ENCODE data around the gene ANK2. TPM values are rescaled to one million over a fixed set of nuclear protein-coding genes. Genes with fewer than 3 reads are reported as not detected.
A peak's percentile ranks its signal among the peaks of the same experiment; 100 is the strongest.

Gene ANK2
- total RNA-seq, 4 donors from 2014 or later, result 27.4 to 142 (median 47.2) TPM

DNA sequence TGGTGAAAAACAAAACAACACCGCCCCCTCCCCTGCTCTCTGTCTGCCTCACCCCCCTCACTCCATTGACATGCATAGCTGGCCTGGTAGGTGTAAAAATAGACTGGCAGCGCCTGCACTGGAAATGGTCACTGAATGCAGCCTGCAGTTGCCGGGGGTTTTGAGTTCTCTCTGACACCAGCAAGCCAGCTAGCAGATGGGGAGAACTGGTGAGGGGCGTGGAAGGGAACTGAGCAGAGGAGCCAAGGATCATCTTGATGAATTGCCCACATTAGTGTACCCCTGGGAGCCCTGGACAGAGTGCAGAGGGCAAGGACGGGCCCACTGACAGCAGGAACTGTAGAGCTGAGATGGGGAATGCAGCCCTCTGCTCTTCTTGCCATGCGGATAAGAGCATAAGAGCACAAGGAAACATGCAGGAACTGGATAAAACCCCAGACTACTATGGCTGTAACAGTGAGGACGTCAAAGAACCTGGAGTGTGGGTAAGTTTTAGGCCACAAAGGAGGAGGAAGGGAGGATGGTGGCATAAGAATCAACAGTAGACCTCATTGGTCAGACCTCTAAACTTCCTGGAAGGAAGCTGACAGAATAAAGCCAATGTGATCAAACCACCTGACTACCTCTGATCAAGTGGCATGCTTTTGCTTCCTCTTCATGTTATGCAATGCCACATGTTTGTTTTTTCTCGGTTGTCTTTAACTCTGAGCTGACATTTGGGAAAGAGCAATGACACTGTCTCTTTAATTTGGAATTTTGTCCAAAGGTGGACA, 96.3 kb downstream of the ANK2 start:
- Histone ChIP-seq H3K9me3 (no peaks in the 10 kb centered on the region), H3K36me3 (no peaks in the 10 kb centered on the region), H3K27me3 (no peaks in the 10 kb centered on the region), H3K4me1 (no peaks in the 10 kb centered on the region), H3K27ac (peak overlapping the region; percentile 2 to 38), H3K4me3 (peak overlapping the region in 1 of 2 donors; percentile 3)
- TF ChIP-seq, protein P1, sequence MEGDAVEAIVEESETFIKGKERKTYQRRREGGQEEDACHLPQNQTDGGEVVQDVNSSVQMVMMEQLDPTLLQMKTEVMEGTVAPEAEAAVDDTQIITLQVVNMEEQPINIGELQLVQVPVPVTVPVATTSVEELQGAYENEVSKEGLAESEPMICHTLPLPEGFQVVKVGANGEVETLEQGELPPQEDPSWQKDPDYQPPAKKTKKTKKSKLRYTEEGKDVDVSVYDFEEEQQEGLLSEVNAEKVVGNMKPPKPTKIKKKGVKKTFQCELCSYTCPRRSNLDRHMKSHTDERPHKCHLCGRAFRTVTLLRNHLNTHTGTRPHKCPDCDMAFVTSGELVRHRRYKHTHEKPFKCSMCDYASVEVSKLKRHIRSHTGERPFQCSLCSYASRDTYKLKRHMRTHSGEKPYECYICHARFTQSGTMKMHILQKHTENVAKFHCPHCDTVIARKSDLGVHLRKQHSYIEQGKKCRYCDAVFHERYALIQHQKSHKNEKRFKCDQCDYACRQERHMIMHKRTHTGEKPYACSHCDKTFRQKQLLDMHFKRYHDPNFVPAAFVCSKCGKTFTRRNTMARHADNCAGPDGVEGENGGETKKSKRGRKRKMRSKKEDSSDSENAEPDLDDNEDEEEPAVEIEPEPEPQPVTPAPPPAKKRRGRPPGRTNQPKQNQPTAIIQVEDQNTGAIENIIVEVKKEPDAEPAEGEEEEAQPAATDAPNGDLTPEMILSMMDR (IDR thresholded peaks at IDR 0.05), result no peak
- TF ChIP-seq POLR2A (IDR thresholded peaks at IDR 0.05), result no peak
- no peak for DNase-seq
- intact Hi-C loops (cut with DNase I; ENCODE audit: low total_unique reads), result no loop called here

DNA sequence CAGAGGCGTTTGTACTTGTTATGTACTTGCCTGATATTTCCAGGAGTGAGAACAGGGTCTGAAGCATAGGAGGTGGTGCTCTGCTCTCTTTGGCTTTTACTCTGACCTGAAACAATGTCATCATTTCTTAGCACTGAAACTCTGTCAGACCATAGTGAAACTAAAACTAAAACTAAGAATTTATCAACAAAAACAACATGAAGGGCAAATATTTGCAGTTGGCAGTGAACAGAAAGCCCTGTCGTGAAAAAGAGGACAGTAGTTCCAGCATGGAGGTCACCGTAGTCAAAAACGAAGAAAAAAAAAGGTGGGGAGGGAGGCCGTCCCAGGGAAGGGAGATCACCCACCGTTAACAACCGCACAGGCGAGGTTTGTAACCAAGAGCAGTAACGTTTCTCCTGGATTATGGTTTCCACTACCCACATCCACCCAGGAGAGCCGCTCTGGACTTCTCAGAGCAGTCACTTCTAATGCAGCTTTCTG, 97.5 kb downstream of the ANK2 start:
- intact Hi-C loops (cut with DNase I; ENCODE audit: low total_unique reads), result no loop called here
- Histone ChIP-seq H3K27ac (peak overlapping the region; percentile 70 to 75), H3K27me3 (no peaks in the 10 kb centered on the region), H3K36me3 (no peaks in the 10 kb centered on the region), H3K4me3 (peak overlapping the region; percentile 17 to 31), H3K9me3 (no peaks in the 10 kb centered on the region), H3K4me1 (no peaks in the 10 kb centered on the region)
- DNase-seq, result no peak
- TF ChIP-seq POLR2A (IDR thresholded peaks at IDR 0.05), result no peak
- TF ChIP-seq, protein P1 (IDR thresholded peaks at IDR 0.05), result no peak

DNA sequence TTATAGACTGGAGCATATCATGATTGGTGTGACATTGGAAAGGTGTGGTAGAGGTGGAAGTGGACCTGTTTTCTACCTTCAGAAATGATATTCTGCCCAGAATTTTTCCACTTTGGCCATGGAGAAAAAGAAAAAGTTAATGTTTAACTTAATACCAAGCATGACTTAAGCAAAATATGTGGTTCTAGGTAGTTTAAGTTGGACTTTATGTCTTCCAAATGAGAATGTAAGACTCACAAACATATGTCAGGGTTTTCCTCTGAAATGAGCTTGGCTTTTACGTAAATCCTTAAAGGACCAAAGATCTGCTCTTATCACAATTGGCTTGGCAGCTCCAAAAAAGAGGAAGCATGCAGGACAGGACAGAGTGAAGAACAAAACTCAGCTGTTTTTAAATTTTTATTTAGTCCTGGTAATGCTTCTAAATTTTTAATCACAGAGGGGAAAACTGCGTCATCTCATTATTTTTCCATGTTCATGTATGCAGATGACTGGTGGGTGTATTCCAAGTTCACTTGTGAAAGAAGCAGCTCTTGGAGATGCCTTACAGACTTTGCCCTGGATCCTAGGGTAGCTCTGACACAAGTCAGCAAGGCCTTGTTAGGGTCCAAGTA, 98.2 kb downstream of the ANK2 start:
- H3K9me3 ChIP-seq, result no peaks in the 10 kb centered on the region
- peak overlapping the region; percentile 70 to 75 for H3K27ac ChIP-seq
- DNase-seq, result no peak
- H3K36me3 ChIP-seq, result no peaks in the 10 kb centered on the region
- intact Hi-C loops (cut with DNase I; ENCODE audit: low total_unique reads), result no loop called here
- no peak for TF ChIP-seq POLR2A (IDR thresholded peaks at IDR 0.05)
- TF ChIP-seq, protein P1 (IDR thresholded peaks at IDR 0.05), result no peak
- no peaks in the 10 kb centered on the region for H3K27me3 ChIP-seq
- no peaks in the 10 kb centered on the region for H3K4me1 ChIP-seq
- H3K4me3 ChIP-seq, result peak overlapping the region; percentile 17 to 31

DNA sequence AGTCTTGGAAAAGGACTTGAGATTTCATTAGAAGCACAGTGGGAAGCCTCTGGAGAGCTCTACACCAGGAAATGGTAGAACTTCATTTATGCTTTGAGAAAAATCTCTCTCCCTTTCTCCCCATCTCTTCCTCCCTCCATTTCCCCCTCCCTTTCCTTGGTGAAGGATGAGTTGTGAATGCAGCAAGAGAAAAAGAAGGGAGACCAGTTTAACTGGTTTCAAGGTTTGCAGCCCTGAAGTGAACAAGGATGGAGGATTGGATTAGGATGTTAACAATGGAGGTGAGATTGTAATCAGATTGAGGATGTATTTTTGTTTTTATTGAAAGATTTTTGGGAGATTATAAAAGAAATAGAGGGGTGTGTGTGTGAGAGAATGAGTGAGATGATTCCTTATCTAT, 99.5 kb downstream of the ANK2 start:
- H3K4me1 ChIP-seq, result no peaks in the 10 kb centered on the region
- no peak overlapping the region for H3K4me3 ChIP-seq
- no peak overlapping the region for H3K27ac ChIP-seq
- H3K36me3 ChIP-seq, result no peaks in the 10 kb centered on the region
- no peak for DNase-seq
- no peaks in the 10 kb centered on the region for H3K9me3 ChIP-seq
- intact Hi-C loops (cut with DNase I; ENCODE audit: low total_unique reads), result no loop called here
- TF ChIP-seq, protein P1 (IDR thresholded peaks at IDR 0.05), result no peak
- no peaks in the 10 kb centered on the region for H3K27me3 ChIP-seq

DNA sequence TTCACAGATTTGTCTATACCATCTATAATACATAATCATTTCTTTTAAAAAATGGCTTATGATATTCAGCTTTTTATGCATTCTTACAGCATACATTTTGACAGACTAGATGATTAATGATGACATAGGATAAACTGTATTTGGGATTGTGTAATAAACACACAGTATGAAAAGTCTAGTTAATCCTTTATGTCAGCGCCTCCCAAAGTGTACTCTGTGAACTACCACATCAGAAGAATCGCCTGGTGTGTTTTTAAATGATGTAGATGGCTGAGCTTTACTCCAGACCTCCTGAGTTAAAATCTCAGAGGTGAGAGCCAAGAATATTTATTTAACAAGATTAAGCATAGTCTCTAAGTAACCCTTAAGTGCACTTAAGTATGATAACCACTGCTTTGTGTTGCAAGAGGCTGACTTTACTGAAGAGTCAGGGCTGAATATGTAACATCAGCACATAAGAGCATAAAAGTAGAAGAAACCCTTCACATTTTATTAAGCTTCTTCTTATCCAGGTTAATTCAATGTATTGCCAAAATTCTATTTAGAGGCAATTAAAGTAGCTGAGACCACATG, 104.2 kb downstream of the ANK2 start:
- Histone ChIP-seq H3K4me3 (no peak overlapping the region), H3K36me3 (no peaks in the 10 kb centered on the region), H3K9me3 (no peaks in the 10 kb centered on the region), H3K4me1 (no peaks in the 10 kb centered on the region), H3K27me3 (no peaks in the 10 kb centered on the region), H3K27ac (no peak overlapping the region)
- DNase-seq, result no peak
- intact Hi-C loops (cut with DNase I; ENCODE audit: low total_unique reads), result no loop called here
- TF ChIP-seq POLR2A (IDR thresholded peaks at IDR 0.05), result no peak
- TF ChIP-seq, protein P1 (IDR thresholded peaks at IDR 0.05), result no peak

All from uterus (tissue), 4 donors.